Endothelial cell of umbilical vein (primary cell): Measurements from ENCODE around the gene EZH1. TPM values are rescaled to one million over a fixed set of nuclear protein-coding genes. Genes with fewer than 3 reads are reported as not detected.

Source experiments
- BruUV-seq: library from RNA; stranded (reverse); fragments of 400-500 nt; replicated peaks from 2 replicates; lab custom pipeline; 2021; lab: Mats Ljungman, UMichigan
- CTCF ChIA-PET: fragments of 300-600, 350-600 bp; sonication (Branson Sonifier 250); formaldehyde crosslinking; loops from one replicate; lab custom pipeline; 2021; ENCODE audit warnings: antibody characterized with exemption, inconsistent platforms; lab: Charles Lee
- POLR2A ChIA-PET: fragments of 300-600, 350-600 bp; sonication (Branson Sonifier 250); formaldehyde crosslinking; loops from one replicate; lab custom pipeline; 2021; ENCODE audit warnings: antibody characterized with exemption, inconsistent platforms; lab: Charles Lee
- DNase-seq: peaks from one replicate; pipeline ENCODE4 v3.0.0-alpha.2; 2011; ENCODE audit warnings: low read depth, low spot score
- FAIRE-seq: peaks from 2 replicates; lab custom pipeline; 2011; peaks lifted over from hg19 to GRCh38; lab: Jason Lieb, UNC
- H2AFZ ChIP-seq: 2 replicates; pipeline ENCODE4 v1.6.0; 2012; ENCODE audit warnings: low read depth, low read length, control low read depth, inconsistent platforms
- H3K27ac ChIP-seq: 2 replicates; pipeline ENCODE4 v1.5.1; 2011; ENCODE audit warnings: low read depth, mild to moderate bottlenecking, control low read depth, low read length, moderate library complexity; ENCODE audit not compliant: insufficient read depth
- H3K27me3 ChIP-seq, 2 experiments: 2 replicates each; pipeline versions ENCODE4 v1.6.0 to v1.6.1; 2011; ENCODE audit warnings: low read length in 2 of 2, mixed read lengths in 1 of 2; ENCODE audit not compliant: control insufficient read depth in 2 of 2, insufficient read depth in 2 of 2
- H3K36me3 ChIP-seq, 2 experiments: 2 replicates in 1 of 2; 3 replicates in 1 of 2; pipeline ENCODE4 v1.5.1; 2011; ENCODE audit warnings: low read length in 2 of 2, mild to moderate bottlenecking in 1 of 2, moderate library complexity in 1 of 2; ENCODE audit not compliant: control insufficient read depth in 2 of 2, insufficient read depth in 2 of 2; ENCODE audit errors: extremely low read depth in 1 of 2
- H3K4me1 ChIP-seq: 3 replicates; pipeline ENCODE4 v1.5.1; 2011; ENCODE audit warnings: mild to moderate bottlenecking, low read length; ENCODE audit not compliant: control insufficient read depth, insufficient read depth; ENCODE audit errors: extremely low read depth
- H3K4me2 ChIP-seq: 2 replicates; pipeline ENCODE4 v1.6.1; 2011; ENCODE audit warnings: low read length, control low read depth, mixed read lengths; ENCODE audit not compliant: insufficient read depth
- H3K4me3 ChIP-seq, 3 experiments: fragments of 200-600 bp in 1 of 3; sonication (generic), shearing (Covaris generic) in 1 of 3; replicated peaks in 1 of 3; 2 replicates each; pipeline ENCODE4 v1.5.1; 2011 to 2016; ENCODE audit warnings: control low read depth in 3 of 3, low read length in 3 of 3, mild to moderate bottlenecking in 2 of 3, inconsistent platforms in 1 of 3, low read depth in 1 of 3, moderate library complexity in 1 of 3; ENCODE audit not compliant: insufficient read depth in 1 of 3
- H3K79me2 ChIP-seq: 2 replicates; pipeline ENCODE4 v1.6.0; 2012; ENCODE audit warnings: low read length, inconsistent platforms; ENCODE audit not compliant: control insufficient read depth, insufficient read depth
- H3K9ac ChIP-seq: replicated peaks from 2 replicates; pipeline ENCODE3; 2011; ENCODE audit warnings: low read length, control low read depth; ENCODE audit not compliant: insufficient read depth; ENCODE audit errors: extremely low read depth
- H3K9me1 ChIP-seq: replicated peaks from 3 replicates; pipeline ENCODE4 v1.6.0; 2011; ENCODE audit warnings: mild to moderate bottlenecking, low read length; ENCODE audit not compliant: control insufficient read depth, insufficient read depth; ENCODE audit errors: extremely low read depth
- H3K9me3 ChIP-seq: replicated peaks from 2 replicates; pipeline ENCODE4 v1.5.1; 2012; ENCODE audit warnings: low read length, inconsistent platforms; ENCODE audit not compliant: control insufficient read depth, insufficient read depth
- H4K20me1 ChIP-seq: replicated peaks from 2 replicates; pipeline ENCODE3; 2011; ENCODE audit warnings: mild to moderate bottlenecking, low read length; ENCODE audit not compliant: control insufficient read depth, insufficient read depth; ENCODE audit errors: extremely low read depth
- EZH2 ChIP-seq: IDR thresholded peaks from 2 replicates; pipeline ENCODE4 v1.6.1; 2012; ENCODE audit warnings: borderline replicate concordance, low read depth, mild to moderate bottlenecking, moderate library complexity, low read length, inconsistent platforms; ENCODE audit not compliant: severe bottlenecking
- FOS ChIP-seq: IDR thresholded peaks from 2 replicates; pipeline ENCODE4 v1.6.1; 2011; ENCODE audit warnings: mild to moderate bottlenecking, low read length, moderate library complexity, borderline replicate concordance; ENCODE audit not compliant: insufficient read depth
- GATA2 ChIP-seq: IDR thresholded peaks from 2 replicates; pipeline ENCODE4 v1.7.0; 2011; ENCODE audit warnings: low read depth, mild to moderate bottlenecking, moderate library complexity, mixed read lengths, low read length; ENCODE audit not compliant: insufficient read length, insufficient read depth
- JUN ChIP-seq: IDR thresholded peaks from 2 replicates; pipeline ENCODE4 v1.6.1; 2011; ENCODE audit warnings: borderline replicate concordance, low read depth; ENCODE audit not compliant: insufficient read length, insufficient read depth
- MYC ChIP-seq: IDR thresholded peaks from one replicate; pipeline ENCODE4 v1.6.1; 2011; ENCODE audit warnings: mild to moderate bottlenecking, low read depth, low read length
- POLR2A ChIP-seq: IDR thresholded peaks from 2 replicates; pipeline ENCODE4 v1.6.1; 2012; ENCODE audit warnings: low read depth, mild to moderate bottlenecking, control low read depth, low read length
- POLR2AphosphoS5 ChIP-seq: IDR thresholded peaks from 2 replicates; pipeline ENCODE4 v1.6.1; 2012; ENCODE audit warnings: low read depth, mild to moderate bottlenecking, control low read depth, low read length, moderate library complexity; ENCODE audit not compliant: insufficient read depth
- dilution Hi-C: fragments of 300-500 bp; cut with MboI; formaldehyde crosslinking; loops from one replicate; pipeline ENCODE4 v1.15.0; 2019; ENCODE audit warnings: low sequenced_read_pairs; ENCODE audit not compliant: extremely low pct_ligation_motif_present
- intact Hi-C: fragments of 100-400 bp; cut with micrococcal nuclease; formaldehyde crosslinking; loops from one replicate; pipeline ENCODE4 v1.10.0; 2022
- polyA plus RNA-seq, 4 experiments: library from polyadenylated mRNA; depleted of rRNA in 3 of 4; stranded (reverse) in 3 of 4; unstranded in 1 of 4; fragments of >200 nt; gene quantifications; 2 replicates each; pipeline versions ENCODE4 v1.2.1 to v1.2.3, GENCODE V29; 2011 to 2012; ENCODE audit warnings: missing spikeins in 1 of 4
- total RNA-seq: library from RNA; stranded (reverse); gene quantifications from 2 replicates; pipeline ENCODE4 v1.2.3, GENCODE V29; 2021
- TF ChIP-seq, protein P1 (sequence below), 2 donors: IDR thresholded peaks; 1 replicate in 1 of 2; 2 replicates in 1 of 2; pipeline ENCODE4 v1.5.1; 2011; ENCODE audit warnings: low read length in 2 of 2, mild to moderate bottlenecking in 2 of 2, moderate library complexity in 2 of 2, control low read depth in 1 of 2, inconsistent platforms in 1 of 2, low read depth in 1 of 2; ENCODE audit not compliant: insufficient read depth in 1 of 2; ENCODE audit errors: extremely low read depth in 1 of 2
- TF ChIP-seq, protein P2 (sequence below): IDR thresholded peaks from 2 replicates; pipeline ENCODE4 v1.6.1; 2011; ENCODE audit not compliant: insufficient read depth, insufficient read length

EZH1 gene
- total and polyA plus RNA-seq, 2 donors (not counting 3 experiments of a cell fraction or from before 2014, with no cell fraction given) = 31.4 to 33.7 TPM

DNA sequence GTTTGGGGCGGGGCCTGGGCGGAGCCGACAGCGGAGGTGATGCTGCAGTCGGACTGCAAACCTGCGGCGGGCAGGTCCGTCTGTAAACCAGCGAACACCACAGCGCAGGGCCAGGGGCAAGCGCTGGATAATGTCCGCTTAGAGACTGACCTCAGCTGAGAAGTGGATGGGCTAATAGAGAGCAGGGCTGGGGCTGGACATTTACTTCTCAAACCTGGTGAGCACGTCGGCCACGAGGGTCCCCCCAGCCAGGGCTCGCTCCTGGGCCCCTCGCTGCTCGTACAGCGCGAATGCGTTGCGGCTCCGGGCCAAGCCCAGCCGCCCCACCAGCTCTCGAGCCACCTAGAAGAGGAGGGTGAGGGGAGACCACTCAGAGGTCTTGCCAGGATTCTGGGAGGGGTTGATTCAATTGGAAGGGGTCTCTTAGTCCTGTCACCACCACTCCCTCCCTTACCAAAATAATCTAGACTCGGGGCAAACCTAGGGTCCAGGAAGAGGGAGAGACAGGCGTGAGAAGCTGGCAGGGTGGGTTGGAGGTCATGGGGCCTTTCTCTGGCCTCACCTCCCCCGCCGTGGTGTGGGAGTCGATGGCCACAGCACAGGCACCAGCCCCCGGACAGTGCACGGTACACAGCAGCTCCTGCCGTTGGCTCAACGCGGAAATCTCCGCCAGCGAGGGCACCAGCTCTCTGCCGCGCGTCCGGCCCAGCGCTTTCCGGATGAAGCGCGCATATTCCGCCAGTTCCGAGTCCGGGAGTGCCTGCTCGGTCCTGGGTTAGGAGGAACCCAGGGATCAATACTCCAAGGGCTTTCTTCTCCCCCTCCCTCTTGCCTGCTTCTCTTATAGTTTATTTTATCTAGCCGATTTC is 73.8 kb downstream of the EZH1 start:
- peaks cover 17% of the 10 kb centered on the region for H3K4me1 ChIP-seq
- CTCF ChIA-PET = interaction anchor here (0.6 to 1.5 kb wide), 3 partner anchors 63 to 93 kb away, joined by 3 to 7 read pairs (median 3); partner anchors contain the start of gene PSMC3IP
- no TSS peak for BruUV-seq
- H4K20me1 ChIP-seq = no peaks in the 10 kb centered on the region
- H3K9me1 ChIP-seq = no peaks in the 10 kb centered on the region
- H3K4me3 ChIP-seq = no peak overlapping the region
- TF ChIP-seq POLR2AphosphoS5 (no peak), EZH2 (no peak), MYC (no peak), POLR2A (no peak), GATA2 (no peak), JUN (no peak), FOS (no peak)
- TF ChIP-seq, protein P1, sequence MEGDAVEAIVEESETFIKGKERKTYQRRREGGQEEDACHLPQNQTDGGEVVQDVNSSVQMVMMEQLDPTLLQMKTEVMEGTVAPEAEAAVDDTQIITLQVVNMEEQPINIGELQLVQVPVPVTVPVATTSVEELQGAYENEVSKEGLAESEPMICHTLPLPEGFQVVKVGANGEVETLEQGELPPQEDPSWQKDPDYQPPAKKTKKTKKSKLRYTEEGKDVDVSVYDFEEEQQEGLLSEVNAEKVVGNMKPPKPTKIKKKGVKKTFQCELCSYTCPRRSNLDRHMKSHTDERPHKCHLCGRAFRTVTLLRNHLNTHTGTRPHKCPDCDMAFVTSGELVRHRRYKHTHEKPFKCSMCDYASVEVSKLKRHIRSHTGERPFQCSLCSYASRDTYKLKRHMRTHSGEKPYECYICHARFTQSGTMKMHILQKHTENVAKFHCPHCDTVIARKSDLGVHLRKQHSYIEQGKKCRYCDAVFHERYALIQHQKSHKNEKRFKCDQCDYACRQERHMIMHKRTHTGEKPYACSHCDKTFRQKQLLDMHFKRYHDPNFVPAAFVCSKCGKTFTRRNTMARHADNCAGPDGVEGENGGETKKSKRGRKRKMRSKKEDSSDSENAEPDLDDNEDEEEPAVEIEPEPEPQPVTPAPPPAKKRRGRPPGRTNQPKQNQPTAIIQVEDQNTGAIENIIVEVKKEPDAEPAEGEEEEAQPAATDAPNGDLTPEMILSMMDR (IDR thresholded peaks at IDR 0.05; ENCODE audit: extremely low read depth in 1 of 2, insufficient read depth in 1 of 2, low read depth in 1 of 2, low read length in 2 of 2) = no peak
- TF ChIP-seq, protein P2, sequence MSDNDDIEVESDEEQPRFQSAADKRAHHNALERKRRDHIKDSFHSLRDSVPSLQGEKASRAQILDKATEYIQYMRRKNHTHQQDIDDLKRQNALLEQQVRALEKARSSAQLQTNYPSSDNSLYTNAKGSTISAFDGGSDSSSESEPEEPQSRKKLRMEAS = no peak
- H3K4me2 ChIP-seq = no peak overlapping the region
- dilution Hi-C loops (no loop called here), intact Hi-C loops (no loop called here)
- no peaks in the 10 kb centered on the region for H3K27me3 ChIP-seq
- H3K9ac ChIP-seq = no peak overlapping the region
- POLR2A ChIA-PET = no interaction called here
- FAIRE-seq (no peak), DNase-seq (no peak)
- no peaks in the 10 kb centered on the region for H3K79me2 ChIP-seq
- no peaks in the 10 kb centered on the region for H3K9me3 ChIP-seq
- peaks cover 11 to 24% of the 10 kb centered on the region in 2 experiments for H3K36me3 ChIP-seq
- H3K27ac ChIP-seq = no peak overlapping the region
- no peak overlapping the region for H2AFZ ChIP-seq
